Endothelial cell of umbilical vein (primary cell): Measurements from ENCODE around the gene CETP. TPM values are rescaled to one million over a fixed set of nuclear protein-coding genes. Genes with fewer than 3 reads are reported as not detected.

Experiments
- BruUV-seq: library from RNA; stranded (reverse); fragments of 400-500 nt; replicated peaks from 2 replicates; lab custom pipeline; 2021; lab: Mats Ljungman, UMichigan
- CTCF ChIA-PET: fragments of 300-600, 350-600 bp; sonication (Branson Sonifier 250); formaldehyde crosslinking; loops from one replicate; lab custom pipeline; 2021; ENCODE audit warnings: antibody characterized with exemption, inconsistent platforms; lab: Charles Lee
- POLR2A ChIA-PET: fragments of 300-600, 350-600 bp; sonication (Branson Sonifier 250); formaldehyde crosslinking; loops from one replicate; lab custom pipeline; 2021; ENCODE audit warnings: antibody characterized with exemption, inconsistent platforms; lab: Charles Lee
- DNase-seq: peaks from one replicate; pipeline ENCODE4 v3.0.0-alpha.2; 2011; ENCODE audit warnings: low read depth, low spot score
- FAIRE-seq: peaks from 2 replicates; lab custom pipeline; 2011; peaks lifted over from hg19 to GRCh38; lab: Jason Lieb, UNC
- H2AFZ ChIP-seq: 2 replicates; pipeline ENCODE4 v1.6.0; 2012; ENCODE audit warnings: low read depth, low read length, control low read depth, inconsistent platforms
- H3K27ac ChIP-seq: 2 replicates; pipeline ENCODE4 v1.5.1; 2011; ENCODE audit warnings: low read depth, mild to moderate bottlenecking, control low read depth, low read length, moderate library complexity; ENCODE audit not compliant: insufficient read depth
- H3K27me3 ChIP-seq, 2 experiments: 2 replicates each; pipeline versions ENCODE4 v1.6.0 to v1.6.1; 2011; ENCODE audit warnings: low read length in 2 of 2, mixed read lengths in 1 of 2; ENCODE audit not compliant: control insufficient read depth in 2 of 2, insufficient read depth in 2 of 2
- H3K36me3 ChIP-seq, 2 experiments: 2 replicates in 1 of 2; 3 replicates in 1 of 2; pipeline ENCODE4 v1.5.1; 2011; ENCODE audit warnings: low read length in 2 of 2, mild to moderate bottlenecking in 1 of 2, moderate library complexity in 1 of 2; ENCODE audit not compliant: control insufficient read depth in 2 of 2, insufficient read depth in 2 of 2; ENCODE audit errors: extremely low read depth in 1 of 2
- H3K4me1 ChIP-seq: 3 replicates; pipeline ENCODE4 v1.5.1; 2011; ENCODE audit warnings: mild to moderate bottlenecking, low read length; ENCODE audit not compliant: control insufficient read depth, insufficient read depth; ENCODE audit errors: extremely low read depth
- H3K4me2 ChIP-seq: 2 replicates; pipeline ENCODE4 v1.6.1; 2011; ENCODE audit warnings: low read length, control low read depth, mixed read lengths; ENCODE audit not compliant: insufficient read depth
- H3K4me3 ChIP-seq, 3 experiments: fragments of 200-600 bp in 1 of 3; sonication (generic), shearing (Covaris generic) in 1 of 3; replicated peaks in 1 of 3; 2 replicates each; pipeline ENCODE4 v1.5.1; 2011 to 2016; ENCODE audit warnings: control low read depth in 3 of 3, low read length in 3 of 3, mild to moderate bottlenecking in 2 of 3, inconsistent platforms in 1 of 3, low read depth in 1 of 3, moderate library complexity in 1 of 3; ENCODE audit not compliant: insufficient read depth in 1 of 3
- H3K79me2 ChIP-seq: 2 replicates; pipeline ENCODE4 v1.6.0; 2012; ENCODE audit warnings: low read length, inconsistent platforms; ENCODE audit not compliant: control insufficient read depth, insufficient read depth
- H3K9ac ChIP-seq: replicated peaks from 2 replicates; pipeline ENCODE3; 2011; ENCODE audit warnings: low read length, control low read depth; ENCODE audit not compliant: insufficient read depth; ENCODE audit errors: extremely low read depth
- H3K9me1 ChIP-seq: replicated peaks from 3 replicates; pipeline ENCODE4 v1.6.0; 2011; ENCODE audit warnings: mild to moderate bottlenecking, low read length; ENCODE audit not compliant: control insufficient read depth, insufficient read depth; ENCODE audit errors: extremely low read depth
- H3K9me3 ChIP-seq: replicated peaks from 2 replicates; pipeline ENCODE4 v1.5.1; 2012; ENCODE audit warnings: low read length, inconsistent platforms; ENCODE audit not compliant: control insufficient read depth, insufficient read depth
- H4K20me1 ChIP-seq: replicated peaks from 2 replicates; pipeline ENCODE3; 2011; ENCODE audit warnings: mild to moderate bottlenecking, low read length; ENCODE audit not compliant: control insufficient read depth, insufficient read depth; ENCODE audit errors: extremely low read depth
- EZH2 ChIP-seq: IDR thresholded peaks from 2 replicates; pipeline ENCODE4 v1.6.1; 2012; ENCODE audit warnings: borderline replicate concordance, low read depth, mild to moderate bottlenecking, moderate library complexity, low read length, inconsistent platforms; ENCODE audit not compliant: severe bottlenecking
- FOS ChIP-seq: IDR thresholded peaks from 2 replicates; pipeline ENCODE4 v1.6.1; 2011; ENCODE audit warnings: mild to moderate bottlenecking, low read length, moderate library complexity, borderline replicate concordance; ENCODE audit not compliant: insufficient read depth
- GATA2 ChIP-seq: IDR thresholded peaks from 2 replicates; pipeline ENCODE4 v1.7.0; 2011; ENCODE audit warnings: low read depth, mild to moderate bottlenecking, moderate library complexity, mixed read lengths, low read length; ENCODE audit not compliant: insufficient read length, insufficient read depth
- JUN ChIP-seq: IDR thresholded peaks from 2 replicates; pipeline ENCODE4 v1.6.1; 2011; ENCODE audit warnings: borderline replicate concordance, low read depth; ENCODE audit not compliant: insufficient read length, insufficient read depth
- MYC ChIP-seq: IDR thresholded peaks from one replicate; pipeline ENCODE4 v1.6.1; 2011; ENCODE audit warnings: mild to moderate bottlenecking, low read depth, low read length
- POLR2A ChIP-seq: IDR thresholded peaks from 2 replicates; pipeline ENCODE4 v1.6.1; 2012; ENCODE audit warnings: low read depth, mild to moderate bottlenecking, control low read depth, low read length
- POLR2AphosphoS5 ChIP-seq: IDR thresholded peaks from 2 replicates; pipeline ENCODE4 v1.6.1; 2012; ENCODE audit warnings: low read depth, mild to moderate bottlenecking, control low read depth, low read length, moderate library complexity; ENCODE audit not compliant: insufficient read depth
- dilution Hi-C: fragments of 300-500 bp; cut with MboI; formaldehyde crosslinking; loops from one replicate; pipeline ENCODE4 v1.15.0; 2019; ENCODE audit warnings: low sequenced_read_pairs; ENCODE audit not compliant: extremely low pct_ligation_motif_present
- intact Hi-C: fragments of 100-400 bp; cut with micrococcal nuclease; formaldehyde crosslinking; loops from one replicate; pipeline ENCODE4 v1.10.0; 2022
- polyA plus RNA-seq, 4 experiments: library from polyadenylated mRNA; depleted of rRNA in 3 of 4; stranded (reverse) in 3 of 4; unstranded in 1 of 4; fragments of >200 nt; gene quantifications; 2 replicates each; pipeline versions ENCODE4 v1.2.1 to v1.2.3, GENCODE V29; 2011 to 2012; ENCODE audit warnings: missing spikeins in 1 of 4
- total RNA-seq: library from RNA; stranded (reverse); gene quantifications from 2 replicates; pipeline ENCODE4 v1.2.3, GENCODE V29; 2021
- TF ChIP-seq, protein P1 (sequence below): IDR thresholded peaks from 2 replicates; pipeline ENCODE4 v1.6.1; 2011; ENCODE audit not compliant: insufficient read depth, insufficient read length
- TF ChIP-seq, protein P2 (sequence below), 2 donors: IDR thresholded peaks; 1 replicate in 1 of 2; 2 replicates in 1 of 2; pipeline ENCODE4 v1.5.1; 2011; ENCODE audit warnings: low read length in 2 of 2, mild to moderate bottlenecking in 2 of 2, moderate library complexity in 2 of 2, control low read depth in 1 of 2, inconsistent platforms in 1 of 2, low read depth in 1 of 2; ENCODE audit not compliant: insufficient read depth in 1 of 2; ENCODE audit errors: extremely low read depth in 1 of 2

Gene CETP
- total and polyA plus RNA-seq, 2 donors (not counting 3 experiments of a cell fraction or from before 2014, with no cell fraction given), result 2.2 to 2.8 TPM

DNA sequence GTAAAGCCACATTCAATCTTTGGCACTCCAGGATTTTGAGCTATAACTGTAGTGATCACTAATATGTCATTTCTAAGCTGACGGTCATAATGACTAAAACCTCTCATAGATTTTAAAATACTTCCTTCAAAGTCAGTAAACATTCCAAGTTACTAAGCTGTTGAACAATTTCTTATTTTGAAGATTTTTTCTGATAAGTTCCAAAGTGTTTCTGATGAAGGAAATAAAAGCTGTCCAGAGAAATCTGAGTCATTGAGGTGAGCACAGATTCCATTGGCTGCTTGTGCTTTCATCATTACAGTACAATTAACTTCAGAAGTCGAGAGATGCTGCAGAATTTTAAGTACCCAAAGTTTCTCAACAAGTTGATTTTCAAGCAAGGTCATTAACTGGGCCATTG is 51.5 kb downstream of the CETP start:
- Histone ChIP-seq H3K27me3 (no peaks in the 10 kb centered on the region), H3K79me2 (no peaks in the 10 kb centered on the region), H2AFZ (no peak overlapping the region), H3K36me3 (no peaks in the 10 kb centered on the region), H3K4me3 (no peak overlapping the region), H3K4me1 (peaks cover 14% of the 10 kb centered on the region), H3K27ac (no peak overlapping the region), H3K9me3 (no peaks in the 10 kb centered on the region), H4K20me1 (no peaks in the 10 kb centered on the region), H3K4me2 (no peak overlapping the region), H3K9me1 (no peaks in the 10 kb centered on the region), H3K9ac (no peak overlapping the region)
- POLR2A ChIA-PET, result no interaction called here
- dilution Hi-C loops (no loop called here), intact Hi-C loops (no loop called here)
- TF ChIP-seq MYC, result no peak
- no peak for TF ChIP-seq POLR2A
- TF ChIP-seq, protein P1, sequence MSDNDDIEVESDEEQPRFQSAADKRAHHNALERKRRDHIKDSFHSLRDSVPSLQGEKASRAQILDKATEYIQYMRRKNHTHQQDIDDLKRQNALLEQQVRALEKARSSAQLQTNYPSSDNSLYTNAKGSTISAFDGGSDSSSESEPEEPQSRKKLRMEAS, result no peak
- no peak for TF ChIP-seq FOS
- TF ChIP-seq, protein P2, sequence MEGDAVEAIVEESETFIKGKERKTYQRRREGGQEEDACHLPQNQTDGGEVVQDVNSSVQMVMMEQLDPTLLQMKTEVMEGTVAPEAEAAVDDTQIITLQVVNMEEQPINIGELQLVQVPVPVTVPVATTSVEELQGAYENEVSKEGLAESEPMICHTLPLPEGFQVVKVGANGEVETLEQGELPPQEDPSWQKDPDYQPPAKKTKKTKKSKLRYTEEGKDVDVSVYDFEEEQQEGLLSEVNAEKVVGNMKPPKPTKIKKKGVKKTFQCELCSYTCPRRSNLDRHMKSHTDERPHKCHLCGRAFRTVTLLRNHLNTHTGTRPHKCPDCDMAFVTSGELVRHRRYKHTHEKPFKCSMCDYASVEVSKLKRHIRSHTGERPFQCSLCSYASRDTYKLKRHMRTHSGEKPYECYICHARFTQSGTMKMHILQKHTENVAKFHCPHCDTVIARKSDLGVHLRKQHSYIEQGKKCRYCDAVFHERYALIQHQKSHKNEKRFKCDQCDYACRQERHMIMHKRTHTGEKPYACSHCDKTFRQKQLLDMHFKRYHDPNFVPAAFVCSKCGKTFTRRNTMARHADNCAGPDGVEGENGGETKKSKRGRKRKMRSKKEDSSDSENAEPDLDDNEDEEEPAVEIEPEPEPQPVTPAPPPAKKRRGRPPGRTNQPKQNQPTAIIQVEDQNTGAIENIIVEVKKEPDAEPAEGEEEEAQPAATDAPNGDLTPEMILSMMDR (IDR thresholded peaks at IDR 0.05; ENCODE audit: extremely low read depth in 1 of 2, insufficient read depth in 1 of 2, low read depth in 1 of 2, low read length in 2 of 2), result no peak
- no peak for TF ChIP-seq POLR2AphosphoS5
- CTCF ChIA-PET, result interaction anchor here (0.7 to 1.7 kb wide), 3 partner anchors 10 to 79 kb away, joined by 3 to 7 read pairs (median 4); partner anchors contain the start of gene CPNE2
- no peak for FAIRE-seq
- no peak for DNase-seq
- BruUV-seq, result no TSS peak

DNA sequence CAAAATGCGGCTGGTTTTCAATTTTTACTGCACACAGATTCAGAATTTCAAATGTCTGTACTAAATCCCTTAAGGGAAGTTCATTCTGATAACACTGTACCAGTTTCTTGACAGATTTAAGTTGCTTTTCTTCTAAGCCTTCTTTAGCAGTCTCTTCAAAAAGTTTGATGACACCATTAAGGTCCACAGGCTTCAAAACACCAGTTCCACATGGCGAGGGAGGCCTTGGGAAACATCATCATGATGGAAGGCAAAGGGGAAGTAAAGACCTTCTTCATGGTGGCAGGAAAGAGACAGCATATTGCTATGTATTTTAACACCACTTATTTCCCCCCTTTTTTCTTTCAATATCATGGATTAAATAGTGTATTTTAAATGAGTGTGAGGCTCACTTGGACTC is 52.2 kb downstream of the CETP start:
- H3K4me3 ChIP-seq, result no peak overlapping the region
- no peak for TF ChIP-seq MYC
- TF ChIP-seq, protein P2 (IDR thresholded peaks at IDR 0.05; ENCODE audit: extremely low read depth in 1 of 2, insufficient read depth in 1 of 2, low read depth in 1 of 2, low read length in 2 of 2), result no peak
- TF ChIP-seq POLR2A, result no peak
- TF ChIP-seq FOS, result no peak
- TF ChIP-seq POLR2AphosphoS5, result no peak
- no peak for TF ChIP-seq JUN
- no peak for TF ChIP-seq EZH2
- TF ChIP-seq, protein P1, result no peak
- TF ChIP-seq GATA2, result no peak
- FAIRE-seq, result no peak
- dilution Hi-C loops (no loop called here), intact Hi-C loops (no loop called here)
- H3K36me3 ChIP-seq, result no peaks in the 10 kb centered on the region
- no TSS peak for BruUV-seq
- DNase-seq, result no peak
- no peaks in the 10 kb centered on the region for H3K9me3 ChIP-seq
- no peak overlapping the region for H2AFZ ChIP-seq
- ChIA-PET CTCF (interaction anchor here (0.7 to 1.7 kb wide), 3 partner anchors 10 to 78 kb away, joined by 3 to 7 read pairs (median 4); partner anchors contain the start of gene CPNE2), POLR2A (no interaction called here)
- no peaks in the 10 kb centered on the region for H3K9me1 ChIP-seq
- no peak overlapping the region for H3K27ac ChIP-seq
- peaks cover 14% of the 10 kb centered on the region for H3K4me1 ChIP-seq
- H3K9ac ChIP-seq, result no peak overlapping the region
- no peaks in the 10 kb centered on the region for H3K79me2 ChIP-seq
- no peak overlapping the region for H3K4me2 ChIP-seq
- H4K20me1 ChIP-seq, result no peaks in the 10 kb centered on the region
- H3K27me3 ChIP-seq, result no peaks in the 10 kb centered on the region
